Esophagus muscularis mucosa (tissue), 4 donors: ENCODE data around the gene SRMS. TPM values are rescaled to one million over a fixed set of nuclear protein-coding genes. Genes with fewer than 3 reads are reported as not detected.

Experiments used
- DNase-seq: peaks from one replicate; pipeline ENCODE4 v3.0.0-alpha.2; 2017; ENCODE audit errors: extremely low spot score
- H3K27ac ChIP-seq, 4 donors: fragments of 200-600 bp; sonication (generic); replicated peaks in 1 of 4; 1 replicate in 3 of 4; 2 replicates in 1 of 4; pipeline ENCODE4 v1.5.1; 2016 to 2019; ENCODE audit warnings: mild to moderate bottlenecking in 1 of 4
- H3K27me3 ChIP-seq, 4 donors: fragments of 200-600 bp; sonication (generic); one replicate each; pipeline versions ENCODE4 v1.5.1 to v1.6.0; 2016 to 2019
- H3K36me3 ChIP-seq, 4 donors: fragments of 200-600 bp; sonication (generic); one replicate each; pipeline ENCODE4 v1.5.1; 2016 to 2019
- H3K4me1 ChIP-seq, 4 donors: fragments of 200-600 bp; sonication (generic); one replicate each; pipeline ENCODE4 v1.5.1; 2016 to 2019
- H3K4me3 ChIP-seq, 4 donors: fragments of 200-600 bp; sonication (generic); 1 replicate in 2 of 4; 2 replicates in 2 of 4; pipeline ENCODE4 v1.5.1; 2016 to 2019; ENCODE audit warnings: mild to moderate bottlenecking in 4 of 4, moderate library complexity in 1 of 4
- H3K9me3 ChIP-seq, 4 donors: fragments of 200-600 bp; sonication (generic); 1 replicate in 3 of 4; 2 replicates in 1 of 4; pipeline ENCODE4 v1.5.1; 2016 to 2019
- EP300 ChIP-seq: sonication (generic); formaldehyde crosslinking; IDR thresholded peaks from one replicate; pipeline ENCODE4 v1.6.1; 2017; ENCODE audit warnings: antibody characterized with exemption
- POLR2A ChIP-seq: fragments of 450-650 bp; IDR thresholded peaks from one replicate; pipeline ENCODE4 v1.6.1; 2017; ENCODE audit warnings: antibody characterized with exemption, moderate library complexity, mild to moderate bottlenecking, low read depth
- POLR2AphosphoS5 ChIP-seq, 2 donors: sonication (generic); formaldehyde crosslinking; IDR thresholded peaks; one replicate each; pipeline ENCODE4 v1.6.1; 2017; ENCODE audit warnings: antibody characterized with exemption in 2 of 2
- WGBS: methylation state at CpG from one replicate; pipeline ENCODE4 v1.1.5; 2018; 5-methylcytosine and 5-hydroxymethylcytosine counted together
- intact Hi-C: fragments of 100-400 bp; cut with DNase I; formaldehyde crosslinking; loops from one replicate; pipeline ENCODE4 v1.15.1; 2023
- total RNA-seq, 4 donors: library from RNA; depleted of rRNA; stranded (reverse); fragments of >200 nt; gene quantifications; one replicate each; pipeline versions ENCODE4 v1.1.0 to v1.2.1, GENCODE V29; 2016
- TF ChIP-seq, protein P1 (sequence below), 3 experiments: fragments of 200-600 bp in 2 of 3; fragments of 450-650 bp in 1 of 3; sonication (generic) in 2 of 3; IDR thresholded peaks; one replicate each; pipeline ENCODE4 v1.5.1; 2017 to 2019; ENCODE audit warnings: antibody characterized with exemption in 3 of 3, mild to moderate bottlenecking in 2 of 3, moderate library complexity in 1 of 3

SRMS gene
- total RNA-seq, 4 donors from 2014 or later: not detected

DNA sequence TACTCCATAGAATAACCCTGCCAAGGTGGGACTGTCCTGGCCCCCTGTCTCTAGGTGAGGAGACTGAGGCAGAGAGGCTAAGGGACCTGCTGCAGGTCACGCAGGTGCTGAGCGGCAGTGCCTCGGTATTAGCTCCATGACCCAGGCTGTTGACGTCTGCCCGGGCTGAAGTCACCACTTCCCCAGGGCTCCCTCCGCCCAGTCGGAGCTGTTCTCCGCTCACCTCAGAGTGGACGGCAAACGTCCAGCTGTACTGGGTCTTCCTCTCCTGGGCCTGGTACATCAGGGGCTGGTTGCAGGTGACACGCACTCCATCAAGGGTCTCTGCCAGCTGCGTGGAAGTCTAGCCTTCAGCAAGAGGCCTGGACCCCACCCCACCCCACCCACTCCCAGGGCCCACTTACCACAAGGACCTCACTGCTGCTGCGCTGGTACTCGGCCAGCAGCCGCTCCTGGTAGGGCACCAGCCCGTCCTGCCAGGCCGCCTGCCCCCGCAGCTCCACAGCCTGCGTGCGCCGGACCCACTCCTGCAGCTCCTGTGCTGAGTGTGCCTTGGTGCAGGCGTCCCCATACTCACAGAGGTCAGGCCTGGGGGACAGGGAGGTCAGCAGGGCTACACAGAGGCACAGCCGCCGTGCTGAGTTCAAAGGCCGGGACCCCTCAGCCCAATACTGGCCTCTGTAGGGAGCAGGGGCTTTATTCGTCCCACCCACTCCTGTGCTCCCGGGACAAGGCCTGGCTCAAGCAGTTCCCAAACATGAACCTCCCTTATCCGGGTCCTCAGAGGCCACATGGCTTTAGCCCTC, 22.9 kb upstream of the SRMS start:
- peaks cover 25 to 38% (median 27%) of the 10 kb centered on the region in 4 donors for H3K4me1 ChIP-seq
- peaks cover 0 to 46% (median 34%) of the 10 kb centered on the region in 4 donors for H3K36me3 ChIP-seq
- intact Hi-C loops: loop anchor here (5.0 kb wide), 1 partner anchor 57 kb away; the partner anchor contains the start of gene GMEB2
- DNase-seq: no peak
- WGBS: 97% methylated on average over 14 of the region's 28 CpGs
- H3K27me3 ChIP-seq: no peaks in the 10 kb centered on the region
- no peak overlapping the region for H3K27ac ChIP-seq
- TF ChIP-seq EP300 (no peak), POLR2A (no peak), POLR2AphosphoS5 (IDR thresholded peaks at IDR 0.05) (no peak)
- TF ChIP-seq, protein P1, sequence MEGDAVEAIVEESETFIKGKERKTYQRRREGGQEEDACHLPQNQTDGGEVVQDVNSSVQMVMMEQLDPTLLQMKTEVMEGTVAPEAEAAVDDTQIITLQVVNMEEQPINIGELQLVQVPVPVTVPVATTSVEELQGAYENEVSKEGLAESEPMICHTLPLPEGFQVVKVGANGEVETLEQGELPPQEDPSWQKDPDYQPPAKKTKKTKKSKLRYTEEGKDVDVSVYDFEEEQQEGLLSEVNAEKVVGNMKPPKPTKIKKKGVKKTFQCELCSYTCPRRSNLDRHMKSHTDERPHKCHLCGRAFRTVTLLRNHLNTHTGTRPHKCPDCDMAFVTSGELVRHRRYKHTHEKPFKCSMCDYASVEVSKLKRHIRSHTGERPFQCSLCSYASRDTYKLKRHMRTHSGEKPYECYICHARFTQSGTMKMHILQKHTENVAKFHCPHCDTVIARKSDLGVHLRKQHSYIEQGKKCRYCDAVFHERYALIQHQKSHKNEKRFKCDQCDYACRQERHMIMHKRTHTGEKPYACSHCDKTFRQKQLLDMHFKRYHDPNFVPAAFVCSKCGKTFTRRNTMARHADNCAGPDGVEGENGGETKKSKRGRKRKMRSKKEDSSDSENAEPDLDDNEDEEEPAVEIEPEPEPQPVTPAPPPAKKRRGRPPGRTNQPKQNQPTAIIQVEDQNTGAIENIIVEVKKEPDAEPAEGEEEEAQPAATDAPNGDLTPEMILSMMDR (IDR thresholded peaks at IDR 0.05): no peak
- H3K4me3 ChIP-seq: no peak overlapping the region
- no peaks in the 10 kb centered on the region for H3K9me3 ChIP-seq

- no peak for DNase-seq
- no peaks in the 10 kb centered on the region for H3K27me3 ChIP-seq
- peaks cover 14 to 27% (median 20%) of the 10 kb centered on the region in 4 donors for H3K4me1 ChIP-seq
- TF ChIP-seq POLR2AphosphoS5 (IDR thresholded peaks at IDR 0.05) (no peak), EP300 (no peak)
- no peak overlapping the region for H3K4me3 ChIP-seq
- intact Hi-C loops: no loop called here
- WGBS: 88% methylated on average over 10 of the region's 46 CpGs
- no peak overlapping the region for H3K27ac ChIP-seq
- no peaks in the 10 kb centered on the region for H3K9me3 ChIP-seq
- peaks cover 0 to 58% (median 46%) of the 10 kb centered on the region in 4 donors for H3K36me3 ChIP-seq
Measured at GRCh38 chr20:63568986-63569949, 21.7 kb upstream of the SRMS start.

GRCh38 chr20:63568170-63568981, 20.8 kb upstream of the SRMS start:
- 66% methylated on average over 12 of the region's 43 CpGs for WGBS
- peaks cover 0 to 67% (median 55%) of the 10 kb centered on the region in 4 donors for H3K36me3 ChIP-seq
- no peak overlapping the region for H3K27ac ChIP-seq
- DNase-seq: no peak
- H3K4me1 ChIP-seq: peaks cover 10 to 21% (median 16%) of the 10 kb centered on the region in 4 donors
- no peak for TF ChIP-seq POLR2AphosphoS5 (IDR thresholded peaks at IDR 0.05)
- TF ChIP-seq EP300: no peak
- TF ChIP-seq, protein P1 (IDR thresholded peaks at IDR 0.05): no peak
- TF ChIP-seq POLR2A: no peak
- H3K9me3 ChIP-seq: no peaks in the 10 kb centered on the region
- intact Hi-C loops: no loop called here
- H3K27me3 ChIP-seq: no peaks in the 10 kb centered on the region
- H3K4me3 ChIP-seq: peak overlapping the region in 1 of 4 donors; percentile 23

- H3K4me3 ChIP-seq: no peak overlapping the region
- H3K4me1 ChIP-seq: peaks cover 2 to 13% (median 8%) of the 10 kb centered on the region in 4 donors
- intact Hi-C loops: no loop called here
- no peaks in the 10 kb centered on the region for H3K27me3 ChIP-seq
- no peak overlapping the region for H3K27ac ChIP-seq
- no peak for DNase-seq
- no peak for TF ChIP-seq EP300
- no peak for TF ChIP-seq POLR2AphosphoS5 (IDR thresholded peaks at IDR 0.05)
- TF ChIP-seq POLR2A: no peak
- WGBS: 82% methylated on average over 29 of the region's 37 CpGs
- H3K36me3 ChIP-seq: peaks cover 4 to 73% (median 59%) of the 10 kb centered on the region in 4 donors
- H3K9me3 ChIP-seq: no peaks in the 10 kb centered on the region
Measured at GRCh38 chr20:63567386-63568169, 20.0 kb upstream of the SRMS start.

DNA sequence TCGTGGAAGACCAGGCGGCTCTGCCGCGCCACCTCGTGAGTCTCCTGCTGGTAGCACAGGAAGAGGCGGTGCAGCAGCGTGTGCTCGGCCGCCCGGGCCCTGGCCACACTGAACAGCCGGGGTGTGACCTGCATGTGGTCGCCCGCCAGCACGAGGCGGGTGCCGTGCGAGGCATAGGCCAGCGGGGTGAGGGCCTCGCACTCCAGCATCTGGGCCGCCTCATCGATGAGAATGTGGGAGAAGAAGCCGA, 19.5 kb upstream of the SRMS start:
- TF ChIP-seq EP300 (no peak), POLR2AphosphoS5 (IDR thresholded peaks at IDR 0.05) (no peak), POLR2A (no peak)
- TF ChIP-seq, protein P1 (IDR thresholded peaks at IDR 0.05): no peak
- Histone ChIP-seq H3K4me3 (no peak overlapping the region), H3K27ac (no peak overlapping the region), H3K4me1 (peaks cover 0 to 8% (median 5%) of the 10 kb centered on the region in 4 donors), H3K9me3 (no peaks in the 10 kb centered on the region), H3K36me3 (peaks cover 9 to 73% (median 60%) of the 10 kb centered on the region in 4 donors), H3K27me3 (no peaks in the 10 kb centered on the region)
- WGBS: 93% methylated on average over 22 of the region's 22 CpGs
- no peak for DNase-seq
- intact Hi-C loops: no loop called here
